HS-5 (cell line): ENCODE results near the gene SLC25A42.
A peak's percentile ranks its signal among the peaks of the same experiment; 100 is the strongest.

Experiments used
- DNase-seq: peaks from one replicate; pipeline ENCODE4 v3.0.0-alpha.2; 2012; ENCODE audit warnings: low read depth

The SLC25A42 gene

DNA sequence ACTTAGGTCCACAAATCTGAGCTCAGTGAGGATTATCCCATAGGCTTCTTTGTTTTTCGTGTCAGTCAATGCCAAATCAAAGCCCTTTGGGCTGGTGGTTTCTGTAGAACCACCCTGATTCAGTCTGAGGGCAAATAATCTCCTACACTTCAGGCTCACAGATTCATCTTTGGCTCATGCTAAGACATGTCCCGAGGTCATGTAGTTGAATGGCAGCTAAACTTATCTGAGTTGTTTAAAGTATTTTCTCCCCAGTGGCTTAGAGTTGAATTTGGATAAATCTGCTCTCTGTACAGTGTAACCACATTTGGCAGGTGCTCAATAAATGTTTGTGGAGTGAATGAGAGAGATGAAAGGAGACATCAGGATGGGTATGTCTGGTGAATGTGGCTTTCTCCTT lies 13.1 kb upstream of the SLC25A42 start:
- no peak for DNase-seq

- no peak for DNase-seq
Measured at GRCh38 chr19:19051478-19052213, 12.1 kb upstream of the SLC25A42 start.

- DNase-seq, result no peak
Measured at GRCh38 chr19:19052921-19053320, 10.9 kb upstream of the SLC25A42 start.

GRCh38 chr19:19053508-19054314 lies 10.1 kb upstream of the SLC25A42 start:
- no peak for DNase-seq

- DNase-seq, result no peak
Measured at GRCh38 chr19:19054315-19054938, 9.4 kb upstream of the SLC25A42 start.

GRCh38 chr19:19054939-19055440 lies 8.8 kb upstream of the SLC25A42 start:
- DNase-seq, result no peak

GRCh38 chr19:19055701-19056100 lies 8.1 kb upstream of the SLC25A42 start:
- no peak for DNase-seq

GRCh38 chr19:19056636-19057275 lies 7.0 kb upstream of the SLC25A42 start:
- DNase-seq, result no peak

DNA sequence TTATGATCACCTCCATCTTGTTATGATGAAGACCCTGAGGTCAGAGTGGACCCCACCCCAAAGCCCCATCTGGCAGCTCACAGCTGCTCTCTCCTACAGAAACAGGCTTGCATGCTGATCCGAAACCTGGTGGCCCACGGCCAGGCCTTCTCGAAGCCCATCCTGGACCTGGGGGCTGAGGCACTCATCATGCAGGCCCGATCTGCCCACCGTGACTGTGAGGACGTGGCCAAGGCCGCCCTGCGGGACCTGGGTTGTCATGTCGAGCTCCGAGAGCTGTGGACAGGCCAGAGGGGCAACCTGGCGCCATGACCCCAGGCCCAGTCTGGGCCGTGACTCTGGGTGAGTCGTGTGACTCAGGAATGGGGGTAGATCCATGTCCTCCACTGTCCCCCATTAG lies 6.5 kb upstream of the SLC25A42 start:
- DNase-seq, result no peak

DNA sequence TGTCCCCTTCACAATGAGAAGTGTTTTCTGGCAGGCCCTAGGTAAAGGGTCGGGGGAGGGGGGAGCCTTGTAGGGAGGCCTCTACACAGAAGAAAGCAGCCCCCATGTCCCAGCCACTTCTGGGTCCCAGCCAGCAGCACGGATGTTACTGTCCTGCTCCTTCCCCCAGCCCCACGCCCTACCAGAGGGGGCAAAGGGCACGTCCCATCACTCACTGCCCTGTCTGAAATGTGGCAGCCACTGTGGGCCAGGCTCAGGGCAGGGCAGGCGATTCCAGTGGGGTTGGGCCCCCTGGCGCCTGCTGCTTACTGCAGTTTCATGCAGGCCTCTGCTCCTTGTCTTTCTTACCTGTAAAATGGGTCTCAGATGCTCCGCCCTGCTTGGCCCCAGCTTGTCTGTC lies 6.1 kb upstream of the SLC25A42 start:
- DNase-seq, result no peak

GRCh38 chr19:19059018-19059836 lies 4.6 kb upstream of the SLC25A42 start:
- no peak for DNase-seq

GRCh38 chr19:19059837-19060611 lies 3.8 kb upstream of the SLC25A42 start:
- no peak for DNase-seq

GRCh38 chr19:19061506-19061905 lies 2.3 kb upstream of the SLC25A42 start:
- no peak for DNase-seq

GRCh38 chr19:19062454-19063182 lies 1.2 kb upstream of the SLC25A42 start:
- peak; percentile 29 for DNase-seq

GRCh38 chr19:19064098-19064722 lies 416 bp downstream of the SLC25A42 start:
- no peak for DNase-seq

- no peak for DNase-seq
Measured at GRCh38 chr19:19064811-19065745, 1.3 kb downstream of the SLC25A42 start.

GRCh38 chr19:19067276-19068072 lies 3.7 kb downstream of the SLC25A42 start:
- DNase-seq, result no peak
